Kidney (tissue), 22 donors: ENCODE measurements around the gene CASP14. TPM values are rescaled to one million over a fixed set of nuclear protein-coding genes. Genes with fewer than 3 reads are reported as not detected.

Experiments used
- DNase-seq, 5 donors: peaks; one replicate each; pipeline ENCODE4 v3.0.0-alpha.2; 2013 to 2020
- FAIRE-seq: peaks from 2 replicates; lab custom pipeline; 2012; peaks lifted over from hg19 to GRCh38; lab: Jason Lieb, UNC
- H3K27ac ChIP-seq, 2 donors: one replicate each; pipeline ENCODE4 v1.7.0; 2013; ENCODE audit warnings: low read depth in 2 of 2, low read length in 2 of 2, inconsistent platforms in 1 of 2
- H3K27me3 ChIP-seq: one replicate; pipeline ENCODE4 v1.7.1; 2013; ENCODE audit warnings: low read length, inconsistent platforms; ENCODE audit not compliant: control insufficient read depth, insufficient read depth
- H3K36me3 ChIP-seq, 3 donors: one replicate each; pipeline versions ENCODE4 v1.7.0 to v1.7.1; 2013; ENCODE audit warnings: low read length in 3 of 3, control low read depth in 1 of 3, inconsistent platforms in 1 of 3; ENCODE audit not compliant: insufficient read depth in 3 of 3, control insufficient read depth in 2 of 3
- H3K4me1 ChIP-seq, 3 donors: one replicate each; pipeline versions ENCODE4 v1.7.0 to v1.7.1; 2013; ENCODE audit warnings: low read length in 3 of 3, inconsistent platforms in 1 of 3, low read depth in 1 of 3; ENCODE audit not compliant: control insufficient read depth in 2 of 3, insufficient read depth in 2 of 3
- H3K4me3 ChIP-seq, 3 donors: one replicate each; pipeline versions ENCODE4 v1.7.0 to v1.8.1; 2013; ENCODE audit warnings: low read length in 3 of 3, control low read depth in 1 of 3, inconsistent platforms in 1 of 3
- H3K9ac ChIP-seq, 3 donors: one replicate each; pipeline versions ENCODE4 v1.7.0 to v1.7.1; 2013; ENCODE audit warnings: low read length in 3 of 3, control low read depth in 1 of 3, inconsistent platforms in 1 of 3
- H3K9me3 ChIP-seq, 3 donors: one replicate each; pipeline versions ENCODE4 v1.7.0 to v1.7.1; 2013; ENCODE audit warnings: low read length in 3 of 3, control low read depth in 1 of 3, inconsistent platforms in 1 of 3; ENCODE audit not compliant: control insufficient read depth in 2 of 3, insufficient read depth in 1 of 3
- CTCF ChIP-seq: IDR thresholded peaks from 3 replicates; pipeline ENCODE4 v1.5.1; 2012; ENCODE audit warnings: mild to moderate bottlenecking, moderate library complexity, borderline replicate concordance; ENCODE audit not compliant: insufficient read depth; ENCODE audit errors: extremely low read depth
- intact Hi-C: fragments of 100-400 bp; cut with DNase I; formaldehyde crosslinking; loops from one replicate; pipeline ENCODE4 v1.11.1; 2022
- long read RNA-seq, 10 donors: library from polyadenylated mRNA in 1 of 10; unstranded in 1 of 10; transcript quantifications; one replicate each; pipeline ENCODE4 v2.0.0 and lab custom pipeline, GENCODE V29; 2021 to 2026
- polyA plus RNA-seq: library from polyadenylated mRNA; stranded (reverse); fragments of 350-450 nt; fragmentation: Illumina TruSeq; extraction: RNeasy Lipid Tissue Mini Kit (QIAGEN cat#74804); gene quantifications from one replicate; pipeline ENCODE4 v1.2.3, GENCODE V29; 2014; ENCODE audit warnings: low read depth, low replicate concordance; ENCODE audit not compliant: insufficient read depth
- total RNA-seq: library from RNA; stranded (reverse); fragmentation: NEBNext Ultra II Directional; extraction: Animal tissue kit (Norgen Biotek cat#: 25700); gene quantifications from one replicate; pipeline ENCODE4 v1.2.1, GENCODE V29; 2021
- donor health status: control.
- donor health status: control.
- donor health status: control.
- donor health status: control.
- donor health status: control.
- donor health status: DM: yes; HTN: yes; CAD: no.
- donor health status: Normal renal cell carcinoma (clear cell type).

Gene CASP14
- total RNA-seq: 0.16 TPM
- not detected for polyA plus RNA-seq
- long read RNA-seq, donor 1: 0 reads
- long read RNA-seq, donor 2: 0 reads
- long read RNA-seq, donor 3: 0 reads
- long read RNA-seq, donor 4: 0 reads
- long read RNA-seq, donor 5: 0 reads
- long read RNA-seq, donor 6: 0 reads
- long read RNA-seq, donor 7: 0 reads
- long read RNA-seq, donor 8: 0 reads
- long read RNA-seq, donor 9: 0 reads
- long read RNA-seq, donor 10: 0 reads

- Histone ChIP-seq H3K4me3 (no peak within 1 kb of the TSS), H3K9me3 (no peaks in the 10 kb centered on the region)
- FAIRE-seq: no peak
These were observed at the start of gene CASP14 for GRCh38 chr19:15048885-15049541. CASP14 (plus strand) TSS chr19:15049480; CDS start chr19:15052252, 2,772 bp downstream.

GRCh38 chr19:15008308-15008707, 41.0 kb upstream of the CASP14 start:
- H3K27me3 ChIP-seq: peaks cover 11% of the 10 kb centered on the region

More at GRCh38 chr19:15048885-15049541, at the start of gene CASP14:
- Histone ChIP-seq H3K4me1 (no peaks in the 10 kb centered on the region), H3K9ac (no peak within 1 kb of the TSS), H3K27ac (no peak within 1 kb of the TSS), H3K36me3 (no peaks in the 10 kb centered on the region), H3K27me3 (no peaks in the 10 kb centered on the region)
- no peak for DNase-seq
- intact Hi-C loops: no loop called here
- no peak for TF ChIP-seq CTCF

GRCh38 chr19:15010501-15011300, 38.6 kb upstream of the CASP14 start:
- Histone ChIP-seq H3K4me3 (no peak overlapping the region), H3K27me3 (peaks cover 11% of the 10 kb centered on the region), H3K4me1 (no peaks in the 10 kb centered on the region), H3K9me3 (no peaks in the 10 kb centered on the region), H3K9ac (no peak overlapping the region), H3K36me3 (no peaks in the 10 kb centered on the region), H3K27ac (no peak overlapping the region)
- DNase-seq (peak in 3 of 5 donors; percentile 27 to 63 (median 53)), FAIRE-seq (no peak)
- intact Hi-C loops: no loop called here
- TF ChIP-seq CTCF: no peak

More at GRCh38 chr19:15008308-15008707, 41.0 kb upstream of the CASP14 start:
- no peak for FAIRE-seq
- no peak for DNase-seq
- intact Hi-C loops: no loop called here
- Histone ChIP-seq H3K4me3 (no peak overlapping the region), H3K9me3 (no peaks in the 10 kb centered on the region), H3K4me1 (no peaks in the 10 kb centered on the region), H3K9ac (no peak overlapping the region), H3K36me3 (no peaks in the 10 kb centered on the region), H3K27ac (no peak overlapping the region)
- no peak for TF ChIP-seq CTCF
